GM21528 (cell line): ENCODE data around the gene ARHGEF25.
"Not testable (repeated sequence)": the region's sequence is repeated elsewhere in the genome, so short reads cannot be mapped to it uniquely, and the experiment has no call there.

Source experiments
- ATAC-seq: cut with Tn5 transposase; IDR thresholded peaks from one replicate; pipeline ENCODE4 v1.9.1; 2021; ENCODE audit warnings: mild to moderate bottlenecking, moderate library complexity; ENCODE audit not compliant: unreplicated experiment, low FRiP score

The ARHGEF25 gene

GRCh38 chr12:57584690-57585089 is 26.5 kb upstream of the ARHGEF25 start:
- no peak for ATAC-seq

GRCh38 chr12:57585156-57585555 is 26.1 kb upstream of the ARHGEF25 start:
- ATAC-seq: no peak

GRCh38 chr12:57586128-57586527 is 25.1 kb upstream of the ARHGEF25 start:
- ATAC-seq: no peak

- ATAC-seq: no peak
These were observed 24.3 kb upstream of the ARHGEF25 start for GRCh38 chr12:57586832-57587429.

GRCh38 chr12:57588951-57589610 is 22.2 kb upstream of the ARHGEF25 start:
- not testable (repeated sequence) for ATAC-seq

- no peak for ATAC-seq
These were observed 20.8 kb upstream of the ARHGEF25 start for GRCh38 chr12:57590479-57590863.

GRCh38 chr12:57590864-57591781 is 20.1 kb upstream of the ARHGEF25 start, which contains the start of gene PIP4K2C:
TSS of gene PIP4K2C (plus strand) at chr12:57591192. CDS start at chr12:57591290, 98 bp downstream.
- peak; percentile 92 for ATAC-seq

- ATAC-seq: no peak
These were observed 19.4 kb upstream of the ARHGEF25 start for GRCh38 chr12:57591782-57592325.

- ATAC-seq: no peak
These were observed 18.6 kb upstream of the ARHGEF25 start for GRCh38 chr12:57592551-57593165.

GRCh38 chr12:57593187-57593586 is 18.0 kb upstream of the ARHGEF25 start:
- ATAC-seq: no peak

GRCh38 chr12:57600395-57600794 is 10.8 kb upstream of the ARHGEF25 start:
- no peak for ATAC-seq

- no peak for ATAC-seq
These were observed 8.7 kb upstream of the ARHGEF25 start for GRCh38 chr12:57602544-57602943.

- no peak for ATAC-seq
These were observed 7.9 kb upstream of the ARHGEF25 start for GRCh38 chr12:57603324-57603723.

- no peak for ATAC-seq
These were observed 7.3 kb upstream of the ARHGEF25 start for GRCh38 chr12:57603815-57604453.

- ATAC-seq: peak; percentile 56
These were observed 6.7 kb upstream of the ARHGEF25 start, which contains the start of gene DTX3 for GRCh38 chr12:57604454-57604991. TSS of gene DTX3 (plus strand) at chr12:57604824. CDS start at chr12:57606518, 1,694 bp downstream.

- peak; percentile 10 for ATAC-seq
These were observed 6.0 kb upstream of the ARHGEF25 start for GRCh38 chr12:57604992-57605810.

GRCh38 chr12:57605811-57606311 is 5.4 kb upstream of the ARHGEF25 start:
- ATAC-seq: no peak

- ATAC-seq: no peak
These were observed 4.8 kb upstream of the ARHGEF25 start for GRCh38 chr12:57606399-57606798.

- ATAC-seq: no peak
These were observed 4.4 kb upstream of the ARHGEF25 start for GRCh38 chr12:57606821-57607220.
